Stimulated activated CD4-positive, alpha-beta T cell treated with anti-CD3 and anti-CD28 coated beads, Interleukin-2, amount 100 ng/mL, for 24 hours (primary cell): ENCODE data around the gene NXN.
"Not testable (repeated sequence)": the region's sequence is repeated elsewhere in the genome, so short reads cannot be mapped to it uniquely, and the experiment has no call there.

ENCODE experiments used
- DNase-seq, 2 donors: peaks; one replicate each; pipeline ENCODE4 v3.0.0-alpha.2; 2020

NXN gene

GRCh38 chr17:951325-952132 lies 28.0 kb downstream of the NXN start:
- no peak for DNase-seq

- DNase-seq = no peak
Observed at GRCh38 chr17:949623-950303, 29.8 kb downstream of the NXN start.

- no peak for DNase-seq
Observed at GRCh38 chr17:948284-948852, 31.2 kb downstream of the NXN start.

GRCh38 chr17:946510-947236 lies 32.9 kb downstream of the NXN start:
- no peak for DNase-seq

GRCh38 chr17:945672-946071 lies 33.9 kb downstream of the NXN start:
- DNase-seq = no peak

- no peak for DNase-seq
Observed at GRCh38 chr17:944266-944826, 35.2 kb downstream of the NXN start.

- no peak for DNase-seq
Observed at GRCh38 chr17:935485-935884, 44.1 kb downstream of the NXN start.

- DNase-seq = no peak
Observed at GRCh38 chr17:933312-934073, 46.1 kb downstream of the NXN start.

GRCh38 chr17:930258-930657 lies 49.3 kb downstream of the NXN start:
- DNase-seq = no peak

- DNase-seq = no peak
Observed at GRCh38 chr17:929586-929985, 50.0 kb downstream of the NXN start.

- no peak for DNase-seq
Observed at GRCh38 chr17:927611-928461, 51.7 kb downstream of the NXN start.

GRCh38 chr17:925817-926216 lies 53.8 kb downstream of the NXN start:
- no peak for DNase-seq

GRCh38 chr17:924711-925475 lies 54.7 kb downstream of the NXN start:
- DNase-seq = no peak

GRCh38 chr17:924306-924705 lies 55.3 kb downstream of the NXN start:
- not testable (repeated sequence) for DNase-seq

- DNase-seq = no peak
Observed at GRCh38 chr17:923633-924032, 55.9 kb downstream of the NXN start.

GRCh38 chr17:921161-921560 lies 58.4 kb downstream of the NXN start:
- DNase-seq = no peak

- DNase-seq = no peak
Observed at GRCh38 chr17:920190-920589, 59.4 kb downstream of the NXN start.

- DNase-seq = no peak
Observed at GRCh38 chr17:917941-918740, 61.4 kb downstream of the NXN start.

- no peak for DNase-seq
Observed at GRCh38 chr17:917391-917811, 62.2 kb downstream of the NXN start.

- DNase-seq = no peak
Observed at GRCh38 chr17:916315-916714, 63.3 kb downstream of the NXN start.
